HAP-1 (cell line): ENCODE measurements around the gene ARMC9.

ENCODE experiments used
- DNase-seq, 2 experiments: peaks; one replicate each; pipeline ENCODE4 v3.0.0-alpha.2; 2016 to 2020; ENCODE audit warnings: low spot score in 2 of 2
- H3K27me3 ChIP-seq: fragments of 250-450 bp; sonication (Bioruptor Pico); 2 replicates; pipeline ENCODE4 v1.5.1; 2020; ENCODE audit warnings: low read depth, mild to moderate bottlenecking, moderate library complexity
- H3K36me3 ChIP-seq: fragments of 250-450 bp; sonication (Bioruptor Pico); replicated peaks from 2 replicates; pipeline ENCODE4 v1.5.1; 2020; ENCODE audit warnings: mild to moderate bottlenecking
- H3K4me1 ChIP-seq: fragments of 250-450 bp; sonication (Bioruptor Pico); 2 replicates; pipeline ENCODE4 v1.5.1; 2020; ENCODE audit warnings: mild to moderate bottlenecking
- H3K4me3 ChIP-seq: fragments of 250-450 bp; sonication (Bioruptor Pico); 2 replicates; pipeline ENCODE4 v1.5.1; 2020; ENCODE audit warnings: mild to moderate bottlenecking, moderate library complexity
- H3K9me3 ChIP-seq: fragments of 250-450 bp; sonication (Bioruptor Pico); 2 replicates; pipeline ENCODE4 v1.5.1; 2020; ENCODE audit warnings: mild to moderate bottlenecking, moderate library complexity
- in situ Hi-C: fragments of 300-500 bp; cut with MboI; formaldehyde crosslinking; loops from 3 replicates; pipeline ENCODE4 v1.14.3; 2020; ENCODE audit warnings: low sequenced_read_pairs, inconsistent platforms, mixed read lengths

The ARMC9 gene

DNA sequence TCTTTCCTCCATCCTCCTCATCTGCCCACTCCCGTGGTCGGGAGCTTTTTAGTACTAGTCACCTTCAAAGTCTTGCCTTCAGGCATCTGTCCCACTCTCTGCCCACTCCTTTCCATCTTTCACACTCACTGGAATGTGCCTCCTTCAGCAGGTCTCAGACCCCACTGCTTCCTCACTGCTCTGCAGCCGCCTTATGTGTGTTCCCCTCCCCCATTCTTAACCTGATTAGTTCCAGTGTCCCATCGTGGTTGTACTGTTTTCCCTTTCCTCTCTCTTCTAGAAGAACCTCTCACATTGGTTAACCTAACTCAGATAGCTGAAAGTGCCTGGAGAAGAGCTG lies 3.0 kb downstream of the ARMC9 start:
- no peaks in the 10 kb centered on the region for H3K27me3 ChIP-seq
- peaks cover 18% of the 10 kb centered on the region for H3K4me1 ChIP-seq
- no peak overlapping the region for H3K4me3 ChIP-seq
- H3K9me3 ChIP-seq = peaks cover 5% of the 10 kb centered on the region; the same call in 1 of the 2 replicates
- in situ Hi-C loops = no loop called here
- no peak for DNase-seq
- H3K36me3 ChIP-seq = no peaks in the 10 kb centered on the region

DNA sequence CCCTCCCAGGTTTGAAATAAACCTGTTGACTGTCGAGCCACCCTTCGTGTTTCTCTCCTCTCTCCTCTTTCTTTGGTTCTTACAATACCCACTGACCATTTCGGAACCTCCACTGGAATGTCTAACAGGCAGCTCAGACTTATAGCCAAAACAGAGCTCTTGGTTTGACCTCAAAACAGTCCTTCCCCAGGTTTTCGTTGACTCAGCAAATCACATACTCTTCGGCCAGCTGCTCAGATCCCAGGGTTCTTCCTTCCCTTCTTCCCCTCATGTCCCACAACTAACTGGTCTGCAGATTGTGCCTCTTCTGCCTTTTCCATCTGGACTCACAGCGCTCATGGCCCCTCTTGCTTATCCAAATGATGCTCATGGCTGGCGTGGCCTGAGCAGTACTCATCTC lies 4.7 kb downstream of the ARMC9 start:
- in situ Hi-C loops = no loop called here
- 0 out of 2 replicates have a peak, but pooled peaks cover 3% of the 10 kb centered on the region for H3K9me3 ChIP-seq
- peaks cover 11% of the 10 kb centered on the region for H3K4me1 ChIP-seq
- H3K36me3 ChIP-seq = no peaks in the 10 kb centered on the region
- DNase-seq = no peak
- no peak overlapping the region for H3K4me3 ChIP-seq
- no peaks in the 10 kb centered on the region for H3K27me3 ChIP-seq

DNA sequence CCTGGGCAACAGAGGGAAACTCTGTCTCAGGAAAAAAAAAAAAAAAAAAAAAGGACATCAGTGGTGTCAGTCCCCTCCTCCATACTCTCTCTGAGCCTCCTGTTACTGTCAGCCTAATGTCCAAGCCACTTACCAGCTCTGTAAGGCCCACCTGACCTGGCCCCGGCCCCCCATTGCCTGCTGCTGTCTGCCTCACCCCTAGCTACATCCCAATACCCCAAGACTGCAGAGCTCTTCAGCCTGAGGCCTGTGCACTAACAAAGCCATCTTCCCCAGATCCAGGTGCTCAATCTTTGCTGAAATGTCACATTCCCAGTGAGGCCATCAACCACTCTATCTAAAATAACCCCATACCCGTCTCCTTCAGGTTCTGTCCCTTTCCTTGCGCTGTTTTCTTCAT lies 5.7 kb downstream of the ARMC9 start:
- H3K27me3 ChIP-seq = no peaks in the 10 kb centered on the region
- H3K9me3 ChIP-seq = 0 out of 2 replicates have a peak, but pooled peaks cover 3% of the 10 kb centered on the region
- no peak for DNase-seq
- in situ Hi-C loops = no loop called here
- 0 out of 2 replicates have a peak, but pooled peaks cover 2% of the 10 kb centered on the region for H3K36me3 ChIP-seq
- H3K4me3 ChIP-seq = no peak overlapping the region
- peaks cover 11% of the 10 kb centered on the region for H3K4me1 ChIP-seq

DNA sequence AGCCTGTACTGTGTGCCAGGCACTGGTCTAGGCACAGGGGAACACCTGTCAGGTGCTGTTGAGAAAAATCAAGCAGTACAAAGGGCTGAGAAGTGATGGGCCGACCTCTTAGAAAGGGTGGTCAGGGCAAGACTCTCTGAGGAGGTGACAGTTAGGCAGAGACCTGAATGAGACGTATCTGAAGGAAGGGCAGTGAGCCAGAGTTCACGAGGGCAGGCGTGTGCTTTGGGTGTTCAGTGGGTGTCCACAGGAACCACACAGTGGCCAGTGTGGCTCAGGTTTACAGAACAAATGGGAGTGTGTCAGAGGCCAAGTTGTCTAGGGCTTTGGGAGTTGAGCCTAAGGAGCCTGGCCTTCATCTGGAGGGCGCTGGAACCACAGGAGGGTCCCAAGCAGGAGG lies 6.2 kb downstream of the ARMC9 start:
- H3K4me3 ChIP-seq = no peak overlapping the region

DNA sequence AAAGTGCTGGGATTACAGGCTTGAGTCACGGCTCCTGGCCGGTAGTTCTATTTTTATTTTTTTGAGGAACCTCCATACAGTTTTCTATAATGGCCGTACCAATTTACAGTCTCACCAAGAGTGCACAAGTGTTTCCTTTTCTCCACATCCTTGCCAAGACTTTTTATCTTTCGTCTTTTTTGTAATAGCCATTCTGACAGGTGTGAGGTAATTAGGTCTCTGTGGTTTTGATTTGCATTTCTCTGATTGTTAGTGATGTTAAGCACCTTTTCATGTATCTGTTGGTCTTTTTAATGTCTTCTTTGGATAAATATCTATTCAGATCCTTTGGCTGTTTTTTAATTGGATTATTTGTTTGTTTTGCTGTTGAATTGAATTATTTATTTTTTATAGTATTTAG lies 9.3 kb downstream of the ARMC9 start:
- Histone ChIP-seq H3K27me3 (no peaks in the 10 kb centered on the region), H3K9me3 (0 out of 2 replicates have a peak, but pooled peaks cover under 1% of the 10 kb centered on the region), H3K36me3 (peaks cover 10% of the 10 kb centered on the region), H3K4me1 (no peaks in the 10 kb centered on the region), H3K4me3 (no peak overlapping the region)
- in situ Hi-C loops = no loop called here
- DNase-seq = no peak

More for the DNA sequence above, 6.2 kb downstream of the ARMC9 start:
- 0 out of 2 replicates have a peak, but pooled peaks cover 3% of the 10 kb centered on the region for H3K9me3 ChIP-seq
- in situ Hi-C loops = no loop called here
- DNase-seq = no peak
- H3K27me3 ChIP-seq = no peaks in the 10 kb centered on the region
- H3K36me3 ChIP-seq = peaks cover 6% of the 10 kb centered on the region; the same call in 1 of the 2 replicates
- H3K4me1 ChIP-seq = peaks cover 7% of the 10 kb centered on the region

DNA sequence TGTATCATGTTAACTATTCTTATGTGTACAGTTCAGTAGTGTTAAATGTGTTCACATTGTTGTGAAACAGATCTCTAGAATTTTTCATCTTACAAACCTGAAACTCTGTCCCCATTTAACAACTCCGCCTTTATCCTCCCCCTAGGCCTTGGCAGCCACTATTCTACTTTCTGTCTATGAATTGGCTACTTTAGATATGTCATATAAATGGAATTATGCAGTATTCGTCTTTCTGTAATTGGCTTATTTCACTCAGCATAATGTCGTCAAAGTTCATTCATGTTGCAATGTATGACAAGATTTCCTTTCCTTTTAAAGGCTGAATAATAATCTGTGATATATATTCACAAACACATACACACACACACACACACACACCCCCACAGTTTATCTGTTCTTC lies 12.4 kb downstream of the ARMC9 start:
- no peaks in the 10 kb centered on the region for H3K9me3 ChIP-seq
- H3K27me3 ChIP-seq = no peaks in the 10 kb centered on the region
- peaks cover 10% of the 10 kb centered on the region for H3K36me3 ChIP-seq
- DNase-seq = no peak
- in situ Hi-C loops = no loop called here
- no peak overlapping the region for H3K4me3 ChIP-seq
- no peaks in the 10 kb centered on the region for H3K4me1 ChIP-seq

- no peaks in the 10 kb centered on the region for H3K27me3 ChIP-seq
- no peak overlapping the region for H3K4me3 ChIP-seq
- H3K4me1 ChIP-seq = no peaks in the 10 kb centered on the region
- H3K36me3 ChIP-seq = peaks cover 10% of the 10 kb centered on the region
- no peaks in the 10 kb centered on the region for H3K9me3 ChIP-seq
- in situ Hi-C loops = no loop called here
- DNase-seq = no peak
Observed at GRCh38 chr2:231211486-231211885, 13.1 kb downstream of the ARMC9 start.

DNA sequence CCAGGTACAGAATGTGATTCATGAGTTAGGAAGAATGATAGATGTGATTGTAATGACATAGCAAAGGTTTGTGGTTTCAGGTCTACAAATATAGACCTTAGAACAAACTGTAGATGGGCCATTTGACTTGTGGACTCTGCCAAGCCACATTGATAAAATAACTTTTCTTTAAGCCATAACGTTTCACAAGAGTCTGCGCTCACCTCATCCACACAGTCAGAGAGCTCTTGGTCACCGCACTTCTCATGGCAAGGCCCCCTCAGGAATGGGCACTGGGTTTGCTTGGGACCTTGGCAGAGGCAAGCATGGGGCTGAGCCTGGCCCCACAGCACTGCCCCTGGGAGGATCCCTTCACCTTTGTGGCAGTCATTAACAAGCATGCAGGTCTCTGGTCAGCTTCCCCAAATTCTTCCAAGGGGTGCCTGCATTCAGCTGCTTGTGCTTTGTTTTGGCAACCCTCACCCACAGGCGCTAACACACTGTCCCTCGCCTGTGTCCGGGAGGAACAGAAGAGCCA lies 14.0 kb downstream of the ARMC9 start:
- Histone ChIP-seq H3K27me3 (no peaks in the 10 kb centered on the region), H3K9me3 (no peaks in the 10 kb centered on the region), H3K4me3 (no peak overlapping the region), H3K36me3 (peaks cover 10% of the 10 kb centered on the region), H3K4me1 (no peaks in the 10 kb centered on the region)
- in situ Hi-C loops = no loop called here
- DNase-seq = no peak

DNA sequence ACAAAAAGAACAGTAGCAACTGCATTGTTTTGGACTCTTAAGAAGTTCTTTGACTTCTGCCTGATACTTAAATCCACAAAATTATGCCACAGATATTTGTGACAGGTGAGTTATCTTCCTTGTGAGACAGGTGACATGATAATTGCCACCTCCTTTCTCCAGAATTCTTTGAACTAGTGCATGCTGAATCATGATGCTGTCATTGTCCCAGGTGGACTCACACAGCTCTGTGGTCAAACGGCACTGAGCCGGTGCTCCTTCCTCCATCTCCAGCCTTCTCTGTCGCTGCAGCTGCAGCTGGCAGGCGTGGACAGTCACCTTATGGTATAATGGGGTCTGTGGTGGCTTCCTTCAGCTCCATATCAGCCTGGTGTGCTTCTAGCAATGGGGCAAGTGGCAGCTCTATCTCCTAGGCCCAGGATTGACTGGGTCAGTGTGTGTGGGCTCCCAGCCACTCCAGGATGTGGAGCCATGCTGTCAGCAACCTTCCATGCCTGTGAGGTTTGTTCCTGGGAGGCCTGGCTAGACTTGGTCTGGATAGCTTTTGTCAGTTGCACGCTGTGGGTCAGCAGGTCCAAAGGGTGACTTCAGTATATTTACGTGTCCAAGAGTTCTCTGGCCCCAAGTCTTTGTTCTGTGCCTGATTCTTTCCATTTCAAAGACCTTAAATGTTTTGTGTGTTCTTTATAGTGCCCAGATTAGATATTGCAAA lies 15.7 kb downstream of the ARMC9 start:
- peaks cover 8% of the 10 kb centered on the region for H3K36me3 ChIP-seq
- no peak overlapping the region for H3K4me3 ChIP-seq
- DNase-seq = no peak
- no peaks in the 10 kb centered on the region for H3K27me3 ChIP-seq
- peaks cover 1% of the 10 kb centered on the region; the same call in 1 of the 2 replicates for H3K4me1 ChIP-seq
- no peaks in the 10 kb centered on the region for H3K9me3 ChIP-seq
- in situ Hi-C loops = no loop called here

DNA sequence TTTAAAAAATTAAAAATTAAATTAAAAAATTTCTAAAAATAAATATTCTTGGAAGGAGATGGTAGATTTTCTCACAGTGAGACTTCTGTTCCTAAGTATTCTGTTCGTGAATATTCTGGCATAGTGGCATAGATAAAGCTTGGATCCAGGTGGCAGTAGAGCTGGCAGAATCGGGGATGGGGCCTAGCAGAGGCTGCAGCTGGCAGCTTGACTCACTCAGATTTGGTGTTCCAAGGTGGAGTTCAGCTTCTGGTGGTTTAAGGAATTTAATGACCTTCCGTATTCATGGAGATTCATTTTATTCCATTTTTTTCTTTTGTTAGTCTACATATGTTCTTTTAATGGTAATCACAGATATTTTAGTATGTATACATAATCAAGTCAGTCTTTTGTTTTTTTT lies 19.9 kb downstream of the ARMC9 start:
- Histone ChIP-seq H3K4me3 (no peak overlapping the region), H3K27me3 (no peaks in the 10 kb centered on the region), H3K36me3 (no peaks in the 10 kb centered on the region; the same call in 1 of the 2 replicates), H3K9me3 (no peaks in the 10 kb centered on the region), H3K4me1 (peaks cover 18% of the 10 kb centered on the region)
- DNase-seq = no peak
- in situ Hi-C loops = no loop called here

- Histone ChIP-seq H3K4me1 (peaks cover 24% of the 10 kb centered on the region), H3K9me3 (no peaks in the 10 kb centered on the region), H3K27me3 (no peaks in the 10 kb centered on the region), H3K36me3 (no peaks in the 10 kb centered on the region; the same call in 1 of the 2 replicates), H3K4me3 (no peak overlapping the region)
- no peak for DNase-seq
- in situ Hi-C loops = no loop called here
Observed at GRCh38 chr2:231219289-231219688, 20.9 kb downstream of the ARMC9 start.

- Histone ChIP-seq H3K4me1 (peaks cover 24% of the 10 kb centered on the region), H3K36me3 (no peaks in the 10 kb centered on the region; the same call in 1 of the 2 replicates), H3K4me3 (no peak overlapping the region), H3K9me3 (no peaks in the 10 kb centered on the region), H3K27me3 (no peaks in the 10 kb centered on the region)
- in situ Hi-C loops = no loop called here
- no peak for DNase-seq
Observed at GRCh38 chr2:231221761-231222160, 23.3 kb downstream of the ARMC9 start.

DNA sequence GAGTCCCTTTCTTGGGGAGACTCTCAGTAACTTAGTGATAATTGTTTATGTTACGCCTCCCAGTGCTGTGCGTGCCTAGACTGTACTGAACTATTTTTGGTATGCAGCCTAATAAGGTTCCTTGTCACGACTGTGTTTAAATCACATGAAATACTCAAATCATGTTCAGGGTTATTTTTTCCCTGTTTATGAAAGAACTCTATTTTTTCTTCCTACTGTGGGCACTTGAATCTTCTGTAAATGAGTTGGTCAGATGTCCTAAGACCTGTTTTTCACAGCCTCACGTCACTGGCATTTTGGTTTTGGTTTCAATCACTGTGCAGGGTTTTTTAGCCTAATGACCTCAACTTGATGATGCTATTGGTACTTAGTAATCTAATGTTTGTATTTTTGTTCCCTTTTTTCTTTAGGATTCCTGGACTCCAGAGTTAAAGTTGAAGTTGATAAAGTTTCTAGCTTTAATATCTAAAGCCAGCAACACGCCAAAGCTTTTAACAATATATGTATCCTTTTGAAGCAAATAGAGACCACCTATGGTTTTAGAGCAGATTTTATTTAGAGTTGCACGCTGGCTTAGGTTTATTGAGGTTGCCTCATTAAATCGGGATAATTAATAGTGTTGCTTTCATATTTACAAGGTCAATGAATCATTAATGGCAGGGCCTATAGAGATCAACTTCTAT lies 24.0 kb downstream of the ARMC9 start:
- DNase-seq = peak in 1 of 2 experiments; percentile 35
- peaks cover 25% of the 10 kb centered on the region for H3K4me1 ChIP-seq
- in situ Hi-C loops = no loop called here
- H3K4me3 ChIP-seq = no peak overlapping the region
- H3K36me3 ChIP-seq = no peaks in the 10 kb centered on the region; the same call in 1 of the 2 replicates
- H3K9me3 ChIP-seq = no peaks in the 10 kb centered on the region
- no peaks in the 10 kb centered on the region for H3K27me3 ChIP-seq

GRCh38 chr2:231223001-231223375 lies 24.6 kb downstream of the ARMC9 start:
- in situ Hi-C loops = no loop called here
- no peak overlapping the region for H3K4me3 ChIP-seq
- peak; percentile 56 to 94 for DNase-seq
- H3K36me3 ChIP-seq = no peaks in the 10 kb centered on the region; the same call in 1 of the 2 replicates
- H3K4me1 ChIP-seq = peaks cover 26% of the 10 kb centered on the region
- H3K27me3 ChIP-seq = no peaks in the 10 kb centered on the region
- no peaks in the 10 kb centered on the region for H3K9me3 ChIP-seq
